HepG2 (cell line): ENCODE results near the gene GRB2. TPM values are rescaled to one million over a fixed set of nuclear protein-coding genes. Genes with fewer than 3 reads are reported as not detected.
A peak's percentile ranks its signal among the peaks of the same experiment; 100 is the strongest.

Experiments
- ATAC-seq: fragments of 200-7000 bp; cut with Tn5 transposase; 3 replicates; pipeline ENCODE4 v1.9.1; 2020; ENCODE audit warnings: mild to moderate bottlenecking, moderate library complexity
- BruUV-seq: library from RNA; stranded (reverse); fragments of 400-500 nt; replicated peaks from 2 replicates; lab custom pipeline; 2021; lab: Mats Ljungman, UMichigan
- CTCF ChIA-PET: fragments of 300-600 bp; formaldehyde crosslinking; extraction: SDS; loops from one replicate; lab custom pipeline; 2021; ENCODE audit warnings: low total read pairs, inconsistent platforms, low intra/inter-chr PET ratio; lab: Yijun Ruan, JAX
- POLR2A ChIA-PET: fragments of 350-600 bp; sonication (Branson Sonifier 250); formaldehyde crosslinking; loops from one replicate; lab custom pipeline; 2020; ENCODE audit warnings: antibody characterized with exemption, inconsistent platforms; lab: Yijun Ruan, JAX
- DNase-seq: peaks from one replicate; pipeline ENCODE4 v3.0.0-alpha.2; 2015; ENCODE audit warnings: low spot score
- FAIRE-seq: peaks from 3 replicates; lab custom pipeline; 2011; peaks lifted over from hg19 to GRCh38; lab: Jason Lieb, UNC
- H2AFZ ChIP-seq: one replicate; pipeline ENCODE4 v1.6.1; 2011; ENCODE audit warnings: low read length, inconsistent platforms
- H3K27ac ChIP-seq: fragments of 300-600 bp; 3 replicates; pipeline ENCODE4 v1.8.0; 2011; ENCODE audit warnings: mixed run types, mild to moderate bottlenecking, mixed read lengths, low read length, inconsistent platforms; ENCODE audit not compliant: insufficient read depth; ENCODE audit errors: extremely low read length
- H3K27me3 ChIP-seq, 2 experiments: fragments of 200-600 bp in 1 of 2; 2 replicates in 1 of 2; 3 replicates in 1 of 2; pipeline versions ENCODE4 v1.6.0 to v1.8.0; 2011; ENCODE audit warnings: low read length in 2 of 2, mild to moderate bottlenecking in 2 of 2, moderate library complexity in 2 of 2, inconsistent platforms in 1 of 2; ENCODE audit not compliant: insufficient read depth in 2 of 2, control insufficient read depth in 1 of 2
- H3K36me3 ChIP-seq, 2 experiments: fragments of 200-600 bp in 1 of 2; replicated peaks in 1 of 2; 2 replicates in 1 of 2; 3 replicates in 1 of 2; pipeline versions ENCODE4 v1.5.1 to v1.8.0; 2011; ENCODE audit warnings: low read length in 2 of 2, inconsistent platforms in 1 of 2; ENCODE audit not compliant: insufficient read depth in 2 of 2, control insufficient read depth in 1 of 2
- H3K4me1 ChIP-seq: 2 replicates; pipeline ENCODE4 v1.5.1; 2012; ENCODE audit warnings: low read length, inconsistent platforms; ENCODE audit not compliant: insufficient read depth
- H3K4me2 ChIP-seq: 2 replicates; pipeline ENCODE4 v1.6.0; 2011; ENCODE audit warnings: low read depth, low read length, inconsistent platforms
- H3K4me3 ChIP-seq, 3 experiments: fragments of 200-600 bp in 1 of 3; sonication (generic), shearing (Covaris generic) in 1 of 3; replicated peaks in 1 of 3; 2 replicates each; pipeline ENCODE4 v1.5.1; 2011 to 2016; ENCODE audit warnings: low read length in 3 of 3, inconsistent platforms in 2 of 3, low read depth in 2 of 3, mild to moderate bottlenecking in 2 of 3, control low read depth in 1 of 3, mixed read lengths in 1 of 3; ENCODE audit not compliant: insufficient read depth in 1 of 3
- H3K79me2 ChIP-seq: one replicate; pipeline ENCODE4 v1.6.1; 2011; ENCODE audit warnings: low read length, inconsistent platforms; ENCODE audit not compliant: insufficient read depth
- H3K9ac ChIP-seq: 2 replicates; pipeline ENCODE4 v1.6.0; 2011; ENCODE audit warnings: mild to moderate bottlenecking, low read depth, low read length, inconsistent platforms; ENCODE audit not compliant: insufficient read depth
- H3K9me3 ChIP-seq: 2 replicates; pipeline ENCODE4 v1.5.1; 2012; ENCODE audit warnings: mild to moderate bottlenecking, low read length
- H4K20me1 ChIP-seq: 2 replicates; pipeline ENCODE4 v1.6.0; 2011; ENCODE audit warnings: inconsistent platforms, mild to moderate bottlenecking, low read length, moderate library complexity; ENCODE audit not compliant: insufficient read depth
- ELF4 ChIP-seq: sonication (generic); formaldehyde crosslinking; IDR thresholded peaks from 2 replicates; pipeline ENCODE4 v1.5.0; 2020; ENCODE audit warnings: missing genetic modification reagents, mild to moderate bottlenecking, moderate library complexity, borderline replicate concordance
- GRHL1 ChIP-seq: sonication (generic); formaldehyde crosslinking; conservative IDR thresholded peaks from 2 replicates; pipeline ENCODE4 v1.8.0; 2022; ENCODE audit warnings: missing genetic modification reagents
- NFATC3 ChIP-seq: sonication (generic); formaldehyde crosslinking; IDR thresholded peaks from 2 replicates; pipeline ENCODE4 v1.5.1; 2020; ENCODE audit warnings: mild to moderate bottlenecking, missing genetic modification reagents
- ZNF121 ChIP-seq: sonication (generic); formaldehyde crosslinking; IDR thresholded peaks from 2 replicates; pipeline ENCODE4 v1.5.0; 2020; ENCODE audit warnings: mild to moderate bottlenecking, missing genetic modification reagents
- ZNF546 ChIP-seq: sonication (generic); formaldehyde crosslinking; conservative IDR thresholded peaks from 2 replicates; pipeline ENCODE4 v1.8.1; 2023; ENCODE audit warnings: mild to moderate bottlenecking, missing genetic modification reagents
- ZNF784 ChIP-seq: sonication (generic); formaldehyde crosslinking; IDR thresholded peaks from 2 replicates; pipeline ENCODE4 v1.5.1; 2020; ENCODE audit warnings: missing genetic modification reagents, mild to moderate bottlenecking, borderline replicate concordance
- WGBS: methylation state at CpG from one replicate; pipeline ENCODE4 v1.1.6; 2017; ENCODE audit warnings: low lambda C conversion rate; 5-methylcytosine and 5-hydroxymethylcytosine counted together
- in situ Hi-C: cut with HindIII; loops from 2 replicates; pipeline ENCODE4 v1.10.0; 2017; ENCODE audit warnings: low pct_unique_long_range_greater_than_20kb; ENCODE audit not compliant: extremely low pct_ligation_motif_present
- intact Hi-C: fragments of 100-400 bp; cut with micrococcal nuclease; formaldehyde crosslinking; loops from one replicate; pipeline ENCODE4 v1.10.0; 2022; ENCODE audit not compliant: unreplicated experiment
- polyA plus RNA-seq, 8 experiments: library from polyadenylated mRNA; depleted of rRNA in 3 of 8; stranded (reverse) in 7 of 8; unstranded in 1 of 8; fragments of >200 nt; fragmentation: Illumina TruSeq in 4 of 8; extraction: Trizol in 4 of 8; gene quantifications; 2 replicates each; pipeline versions ENCODE4 v1.2.1 to v1.2.3, GENCODE V29; 2011 to 2016; ENCODE audit warnings: low read depth in 4 of 8, missing spikeins in 1 of 8, mixed read lengths in 1 of 8; ENCODE audit not compliant: insufficient read depth in 1 of 8
- total RNA-seq, 5 experiments: library from RNA; depleted of rRNA; stranded (reverse); fragments of >200 nt; fragmentation: Illumina TruSeq; extraction: Trizol; gene quantifications; 2 replicates each; pipeline ENCODE4 v1.2.3, GENCODE V29; 2016; ENCODE audit warnings: low read depth in 1 of 5

GRB2 gene
- total and polyA plus RNA-seq, 2 of the 13 experiments (the other 11 are each of a cell fraction or from before 2014, with no cell fraction given): 84.6 to 92.3 TPM

- no peak for TF ChIP-seq GRHL1
- TF ChIP-seq ZNF546 (CRISPR knock-in tag): no peak
- TF ChIP-seq, all 625 proteins: peak for 0
Measured at GRCh38 chr17:75335315-75335714, 70.2 kb downstream of the GRB2 start (continued).

GRCh38 chr17:75334723-75335122 is 70.8 kb downstream of the GRB2 start:
- DNase-seq (no peak), ATAC-seq (no peak), FAIRE-seq (no peak)
- no TSS peak for BruUV-seq
- ChIA-PET POLR2A (no interaction called here), CTCF (no interaction called here)
- TF ChIP-seq ZNF121 (CRISPR knock-in tag): peak; percentile 87
- TF ChIP-seq ELF4 (CRISPR knock-in tag): no peak
- Histone ChIP-seq H3K4me2 (no peak overlapping the region), H4K20me1 (no peaks in the 10 kb centered on the region; the same call in 1 of the 2 replicates), H3K9me3 (no peaks in the 10 kb centered on the region), H3K36me3 (peaks cover 9 to 21% of the 10 kb centered on the region in 2 experiments), H3K27ac (no peak overlapping the region), H3K9ac (no peak overlapping the region), H3K27me3 (no peaks in the 10 kb centered on the region), H3K79me2 (peaks cover 39% of the 10 kb centered on the region), H3K4me3 (no peak overlapping the region), H2AFZ (no peak overlapping the region), H3K4me1 (0 out of 2 replicates have a peak, but pooled peaks cover 9% of the 10 kb centered on the region)
- WGBS: 100% methylated on average over 3 of the region's 3 CpGs
- intact Hi-C loops (no loop called here), in situ Hi-C loops (no loop called here)

- in situ Hi-C loops (no loop called here), intact Hi-C loops (no loop called here)
- Histone ChIP-seq H3K36me3 (peaks cover 11 to 31% of the 10 kb centered on the region in 2 experiments), H3K4me3 (no peak overlapping the region), H4K20me1 (no peaks in the 10 kb centered on the region; the same call in 1 of the 2 replicates), H3K9me3 (no peaks in the 10 kb centered on the region), H3K79me2 (peaks cover 30% of the 10 kb centered on the region)
- 95% methylated on average over 6 of the region's 6 CpGs for WGBS
- no TSS peak for BruUV-seq
- POLR2A ChIA-PET: interaction anchor here (1.4 kb wide), 1 partner anchor 62 kb away, joined by 3 read pairs; no protein-coding TSS in a partner anchor
- ATAC-seq: no peak
- CTCF ChIA-PET: no interaction called here
- FAIRE-seq: no peak
- TF ChIP-seq NFATC3 (CRISPR knock-in tag) (no peak), ZNF784 (CRISPR knock-in tag) (no peak)
- TF ChIP-seq, all 625 proteins: peak for 0
- H3K27me3 ChIP-seq: no peaks in the 10 kb centered on the region
- H2AFZ ChIP-seq: no peak overlapping the region
- H3K4me1 ChIP-seq: peaks cover 10% of the 10 kb centered on the region
- no peak for DNase-seq
- no peak overlapping the region for H3K4me2 ChIP-seq
- no peak overlapping the region for H3K27ac ChIP-seq
- H3K9ac ChIP-seq: no peak overlapping the region
Measured at GRCh38 chr17:75331671-75332070, 73.8 kb downstream of the GRB2 start.
